IPS-15b (cell line): ENCODE measurements around the gene ATP6V1C2.

Source experiments
- H3K27me3 ChIP-seq: one replicate; pipeline ENCODE4 v1.6.1; 2013; ENCODE audit warnings: low read length; ENCODE audit not compliant: control insufficient read depth, insufficient read depth
- H3K36me3 ChIP-seq: one replicate; pipeline ENCODE4 v1.6.1; 2013; ENCODE audit warnings: low read length; ENCODE audit not compliant: control insufficient read depth, insufficient read depth
- H3K4me1 ChIP-seq: one replicate; pipeline ENCODE4 v1.6.1; 2013; ENCODE audit warnings: mild to moderate bottlenecking, low read length; ENCODE audit not compliant: control insufficient read depth, insufficient read depth
- H3K4me3 ChIP-seq: one replicate; pipeline ENCODE4 v1.5.1; 2013; ENCODE audit warnings: low read depth, low read length
- H3K9ac ChIP-seq: one replicate; pipeline ENCODE4 v1.6.1; 2013; ENCODE audit warnings: low read depth, mild to moderate bottlenecking, low read length
- H3K9me3 ChIP-seq: one replicate; pipeline ENCODE4 v1.6.1; 2013; ENCODE audit warnings: mild to moderate bottlenecking, low read length; ENCODE audit not compliant: control insufficient read depth, insufficient read depth

The ATP6V1C2 gene

DNA sequence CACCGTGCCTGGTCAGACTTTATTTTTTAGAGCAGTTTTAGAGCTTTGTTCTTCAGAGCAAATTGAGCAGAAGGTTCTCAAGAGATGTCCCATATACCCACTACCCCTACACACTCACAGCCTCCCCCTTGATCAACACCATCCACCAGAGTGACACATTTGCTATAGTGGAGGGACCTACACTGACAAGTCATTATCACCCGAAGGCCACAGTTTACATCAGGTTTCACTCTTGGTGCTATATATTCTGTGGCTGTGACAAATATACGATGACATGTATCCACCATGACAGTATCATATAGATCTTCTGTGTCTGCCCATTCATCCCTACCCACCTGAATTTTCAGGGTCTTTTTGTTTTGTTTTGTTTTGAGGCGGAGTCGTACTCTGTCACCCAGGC lies 15.4 kb upstream of the ATP6V1C2 start:
- Histone ChIP-seq H3K9ac (no peak overlapping the region), H3K9me3 (no peaks in the 10 kb centered on the region), H3K4me3 (no peak overlapping the region), H3K27me3 (no peaks in the 10 kb centered on the region), H3K36me3 (no peaks in the 10 kb centered on the region), H3K4me1 (no peaks in the 10 kb centered on the region)

DNA sequence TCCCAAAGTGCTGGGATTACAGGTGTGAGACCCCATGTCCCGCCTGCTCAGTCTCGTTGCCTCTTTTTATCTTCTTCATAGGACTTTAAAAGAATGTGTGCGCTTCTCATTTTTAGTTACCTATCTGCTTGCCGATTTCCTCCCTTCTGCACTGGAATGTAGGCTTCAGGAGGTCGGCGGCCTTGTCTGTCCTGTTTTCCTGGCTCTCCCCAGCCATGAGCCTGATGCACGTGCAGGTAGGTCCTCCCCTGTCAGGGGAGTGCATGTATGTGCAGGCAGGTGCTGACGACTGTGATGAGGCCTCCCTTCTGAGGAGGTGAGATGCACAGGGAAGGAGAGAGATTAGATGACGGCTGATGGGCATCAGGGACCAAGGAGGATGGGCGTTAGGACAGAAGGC lies 13.6 kb upstream of the ATP6V1C2 start:
- Histone ChIP-seq H3K36me3 (no peaks in the 10 kb centered on the region), H3K4me3 (no peak overlapping the region), H3K9ac (no peak overlapping the region), H3K27me3 (no peaks in the 10 kb centered on the region), H3K9me3 (no peaks in the 10 kb centered on the region), H3K4me1 (no peaks in the 10 kb centered on the region)

DNA sequence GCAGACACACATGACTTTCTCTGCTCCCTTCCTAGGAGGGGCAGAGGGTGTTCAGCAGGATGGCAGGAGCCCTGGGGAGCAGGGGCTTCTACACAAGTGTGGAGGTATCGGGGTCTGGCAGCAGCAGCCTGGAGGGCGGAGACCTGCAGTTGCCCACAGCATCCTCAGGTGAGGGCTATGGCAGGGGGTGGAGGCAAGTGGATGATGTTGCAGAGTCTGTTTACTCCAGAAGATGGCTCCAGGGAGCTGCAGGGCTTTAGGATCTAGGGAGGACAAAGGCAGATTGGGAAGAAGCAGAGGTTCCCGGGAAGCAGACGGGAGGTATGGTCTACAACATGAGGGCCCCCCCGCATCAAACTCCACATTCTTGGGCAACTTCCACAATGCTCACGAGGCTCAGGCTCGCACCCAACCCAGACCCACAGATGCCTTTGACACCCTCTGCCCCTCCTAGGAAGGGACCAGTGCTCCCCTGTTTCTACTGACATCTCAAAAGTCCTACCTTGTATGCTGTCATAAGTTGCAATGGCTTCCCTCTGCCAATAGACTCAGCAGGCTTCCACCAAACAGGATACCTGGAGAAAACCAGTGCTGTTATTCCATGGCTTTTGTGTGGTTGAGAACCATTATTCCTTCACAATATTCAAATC lies 12.0 kb upstream of the ATP6V1C2 start:
- H3K9me3 ChIP-seq = no peaks in the 10 kb centered on the region
- H3K4me1 ChIP-seq = no peaks in the 10 kb centered on the region
- no peak overlapping the region for H3K4me3 ChIP-seq
- no peaks in the 10 kb centered on the region for H3K36me3 ChIP-seq
- no peak overlapping the region for H3K9ac ChIP-seq
- no peaks in the 10 kb centered on the region for H3K27me3 ChIP-seq

DNA sequence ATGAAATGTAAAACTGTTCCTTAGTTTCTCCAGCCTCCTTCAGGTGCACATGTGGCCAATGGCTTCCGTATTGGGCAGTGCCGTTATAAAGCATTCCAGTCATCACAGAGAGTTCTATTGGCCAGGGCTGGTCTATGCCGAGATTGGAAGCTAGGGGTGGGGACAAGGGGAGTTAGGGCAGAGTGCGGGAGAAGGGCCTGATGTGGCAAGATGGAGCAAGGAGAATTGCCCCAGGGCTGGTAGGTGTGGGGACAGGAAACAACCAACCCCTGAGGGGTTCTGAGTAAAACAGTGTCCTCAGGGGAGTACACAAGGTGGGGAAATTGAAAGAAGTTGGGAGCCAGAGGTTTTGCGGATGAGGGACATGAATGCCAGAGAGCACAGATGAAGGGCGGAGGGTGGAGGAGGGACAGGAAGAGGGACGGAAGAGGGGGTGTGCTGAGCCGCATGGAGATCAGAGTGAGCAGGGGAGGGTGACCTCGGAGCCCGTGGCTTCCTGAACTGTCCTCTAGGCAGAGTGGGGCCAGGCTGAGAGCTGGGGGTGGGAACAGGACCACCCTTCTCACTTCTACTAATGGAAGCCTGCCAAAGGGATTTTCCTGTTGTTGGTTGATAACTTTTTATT lies 9.1 kb upstream of the ATP6V1C2 start:
- Histone ChIP-seq H3K9me3 (no peaks in the 10 kb centered on the region), H3K4me1 (no peaks in the 10 kb centered on the region), H3K9ac (no peak overlapping the region), H3K4me3 (no peak overlapping the region), H3K36me3 (no peaks in the 10 kb centered on the region), H3K27me3 (peaks cover 2% of the 10 kb centered on the region)

- no peaks in the 10 kb centered on the region for H3K4me1 ChIP-seq
- H3K9ac ChIP-seq = no peak overlapping the region
- no peak overlapping the region for H3K4me3 ChIP-seq
- H3K27me3 ChIP-seq = peaks cover 32% of the 10 kb centered on the region
- no peaks in the 10 kb centered on the region for H3K36me3 ChIP-seq
- H3K9me3 ChIP-seq = no peaks in the 10 kb centered on the region
These were observed 4.8 kb upstream of the ATP6V1C2 start for GRCh38 chr2:10716581-10716980.

DNA sequence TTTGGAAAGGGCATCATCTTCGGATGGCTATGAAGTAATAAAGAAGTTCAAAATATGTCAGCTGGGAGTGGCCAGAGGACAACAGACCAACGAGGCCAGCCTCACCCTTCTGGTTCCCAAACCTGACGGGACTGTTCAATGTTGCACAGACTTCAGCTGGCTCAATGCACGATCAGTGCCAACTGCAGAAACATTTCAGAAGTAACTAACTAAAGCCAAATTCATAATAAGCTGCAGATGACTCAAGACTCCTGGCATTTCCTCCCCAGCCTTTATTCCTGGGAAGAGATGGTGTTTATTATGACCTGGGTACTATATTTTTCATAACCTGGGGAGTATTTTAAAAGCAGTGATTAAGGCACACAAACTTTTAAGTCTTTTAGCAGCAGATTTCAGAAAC lies 3.8 kb upstream of the ATP6V1C2 start:
- H3K4me1 ChIP-seq = no peaks in the 10 kb centered on the region
- no peak overlapping the region for H3K4me3 ChIP-seq
- H3K36me3 ChIP-seq = no peaks in the 10 kb centered on the region
- no peak overlapping the region for H3K9ac ChIP-seq
- no peaks in the 10 kb centered on the region for H3K9me3 ChIP-seq
- H3K27me3 ChIP-seq = peaks cover 42% of the 10 kb centered on the region

DNA sequence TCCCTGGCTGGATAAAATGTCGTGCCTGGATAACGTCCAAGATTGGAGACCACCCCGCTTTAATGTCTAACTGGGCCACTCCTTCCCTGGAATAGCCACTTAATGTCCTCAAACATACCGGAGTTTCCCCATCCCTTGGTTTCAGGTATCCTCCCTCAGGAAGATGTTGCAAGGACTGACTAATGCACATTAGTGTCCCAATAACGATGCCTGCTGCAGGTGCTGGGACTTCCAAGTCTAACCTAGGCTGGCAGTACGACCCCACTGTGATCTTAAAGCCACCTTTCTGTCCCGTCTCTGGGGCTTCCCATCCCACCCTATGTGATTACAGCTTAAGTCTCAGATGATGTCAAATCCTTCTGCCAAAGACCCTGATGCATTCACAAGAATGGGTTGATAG lies 1.1 kb upstream of the ATP6V1C2 start:
- Histone ChIP-seq H3K4me3 (peak overlapping the region; percentile 62), H3K36me3 (no peaks in the 10 kb centered on the region), H3K9ac (no peak overlapping the region), H3K9me3 (no peaks in the 10 kb centered on the region), H3K27me3 (peaks cover 57% of the 10 kb centered on the region), H3K4me1 (no peaks in the 10 kb centered on the region)

- no peaks in the 10 kb centered on the region for H3K4me1 ChIP-seq
- no peak overlapping the region for H3K9ac ChIP-seq
- peak overlapping the region; percentile 62 for H3K4me3 ChIP-seq
- no peaks in the 10 kb centered on the region for H3K9me3 ChIP-seq
- no peaks in the 10 kb centered on the region for H3K36me3 ChIP-seq
- H3K27me3 ChIP-seq = peaks cover 57% of the 10 kb centered on the region
These were observed 459 bp upstream of the ATP6V1C2 start for GRCh38 chr2:10720947-10721395.

DNA sequence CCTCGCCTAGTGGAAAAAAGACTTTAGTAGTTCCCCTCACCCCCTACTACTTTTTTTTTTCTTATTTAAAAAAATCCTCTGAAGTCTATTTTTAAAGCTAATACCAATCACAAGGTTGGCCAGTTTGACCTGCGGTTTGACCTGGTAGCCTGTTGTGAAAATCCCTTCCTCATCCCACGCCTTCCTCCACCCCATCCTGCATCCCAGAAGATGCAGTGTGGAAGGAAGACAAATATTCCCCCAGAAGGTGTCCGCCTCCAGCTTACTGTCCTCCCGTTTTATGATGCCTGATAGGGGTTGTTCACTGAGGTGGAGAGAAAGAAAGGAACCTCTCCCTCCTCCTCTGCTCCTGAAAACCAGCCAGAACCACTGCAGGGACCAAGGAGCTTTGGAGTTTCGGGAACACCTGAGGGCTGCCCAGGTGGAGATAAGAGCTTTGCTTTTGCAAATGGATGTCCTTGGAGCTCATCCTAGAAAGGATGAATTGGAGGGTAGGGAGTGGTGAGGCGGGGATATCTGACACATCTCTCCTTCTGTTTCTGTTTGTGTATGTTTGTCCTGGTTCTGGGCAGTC lies 909 bp downstream of the ATP6V1C2 start:
- Histone ChIP-seq H3K4me3 (peak overlapping the region; percentile 62), H3K27me3 (peaks cover 57% of the 10 kb centered on the region), H3K36me3 (no peaks in the 10 kb centered on the region), H3K9me3 (no peaks in the 10 kb centered on the region), H3K9ac (no peak overlapping the region), H3K4me1 (no peaks in the 10 kb centered on the region)

DNA sequence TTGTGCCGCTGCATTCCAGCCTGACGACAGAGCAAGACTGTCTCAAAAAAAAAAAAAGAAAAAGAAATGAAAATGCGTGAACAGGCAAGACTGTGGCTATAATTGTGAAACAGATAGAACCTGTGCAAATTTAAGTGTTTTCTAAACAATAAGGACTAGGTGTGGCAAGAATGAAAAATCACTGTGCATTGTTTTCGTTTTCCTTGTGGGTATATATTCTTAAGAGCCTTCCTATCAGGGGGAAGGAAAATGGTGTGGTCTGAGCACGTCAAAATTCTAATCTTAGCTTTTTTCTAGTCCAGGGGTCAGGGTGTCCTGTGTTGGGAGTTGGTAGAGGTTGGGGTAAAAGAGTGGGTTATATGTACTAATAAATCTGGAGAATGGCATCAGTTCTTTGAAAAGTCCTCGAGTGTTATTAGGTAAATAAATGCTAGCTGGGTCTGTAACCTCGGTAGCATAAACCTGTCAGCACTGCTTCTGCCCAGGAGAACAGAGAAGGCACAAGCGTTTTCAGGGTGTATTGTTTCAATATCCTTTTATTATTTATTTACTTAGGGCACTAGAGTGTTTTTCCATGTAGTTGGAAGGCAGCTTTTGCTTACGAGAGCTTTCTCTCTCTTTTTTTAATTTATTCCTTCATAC lies 11.6 kb downstream of the ATP6V1C2 start:
- Histone ChIP-seq H3K27me3 (no peaks in the 10 kb centered on the region), H3K9me3 (no peaks in the 10 kb centered on the region), H3K4me1 (no peaks in the 10 kb centered on the region), H3K4me3 (no peak overlapping the region), H3K36me3 (no peaks in the 10 kb centered on the region), H3K9ac (no peak overlapping the region)

DNA sequence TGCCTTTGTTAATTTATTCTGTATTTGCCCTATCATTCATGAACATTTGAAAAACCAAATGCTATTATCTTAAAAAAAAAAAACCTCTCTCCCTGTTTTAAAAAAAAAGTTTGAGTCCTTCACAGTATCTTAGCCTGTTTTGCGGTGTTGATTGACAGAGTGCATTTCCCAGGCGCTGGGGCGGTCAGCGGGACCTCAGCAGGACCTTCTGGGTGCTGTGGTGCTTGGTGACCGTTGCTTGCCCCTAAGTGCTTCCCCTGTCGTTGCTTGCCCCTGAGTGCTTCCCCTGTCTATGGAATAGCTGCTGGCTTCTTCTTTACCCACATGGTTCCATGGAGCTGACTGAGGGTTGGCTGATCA lies 12.1 kb downstream of the ATP6V1C2 start:
- H3K36me3 ChIP-seq = no peaks in the 10 kb centered on the region
- H3K9ac ChIP-seq = no peak overlapping the region
- no peaks in the 10 kb centered on the region for H3K9me3 ChIP-seq
- H3K4me1 ChIP-seq = no peaks in the 10 kb centered on the region
- H3K27me3 ChIP-seq = no peaks in the 10 kb centered on the region
- no peak overlapping the region for H3K4me3 ChIP-seq

GRCh38 chr2:10733980-10734379 lies 12.6 kb downstream of the ATP6V1C2 start:
- no peaks in the 10 kb centered on the region for H3K27me3 ChIP-seq
- H3K9ac ChIP-seq = no peak overlapping the region
- H3K4me1 ChIP-seq = no peaks in the 10 kb centered on the region
- H3K36me3 ChIP-seq = no peaks in the 10 kb centered on the region
- H3K9me3 ChIP-seq = no peaks in the 10 kb centered on the region
- H3K4me3 ChIP-seq = no peak overlapping the region
